Measurements from ENCODE around the gene PRKG2. TPM values are rescaled to one million over a fixed set of nuclear protein-coding genes. Genes with fewer than 3 reads are reported as not detected.

The PRKG2 gene
- total and polyA plus RNA-seq, 2 donors (not counting 3 experiments of a cell fraction or from before 2014, with no cell fraction given) = not detected

- no peak overlapping the region for H3K9ac ChIP-seq (replicated peaks; ENCODE audit: extremely low read depth, insufficient read depth, low read length)
- dilution Hi-C loops (cut with MboI; ENCODE audit: extremely low pct_ligation_motif_present, low sequenced_read_pairs) = no loop called here
- DNase-seq (ENCODE audit: low read depth, low spot score) = no peak
- BruUV-seq (replicated peaks) = no TSS peak
- H4K20me1 ChIP-seq (replicated peaks; ENCODE audit: control insufficient read depth, extremely low read depth, insufficient read depth, low read length) = no peaks in the 10 kb centered on the region
- H3K4me2 ChIP-seq (ENCODE audit: insufficient read depth, low read length) = no peak overlapping the region
- ChIA-PET CTCF (interaction anchor here (0.9 kb wide), 1 partner anchor 25 kb away, joined by 3 read pairs; no protein-coding TSS in a partner anchor), POLR2A (no interaction called here)
- FAIRE-seq = no peak
- H3K9me3 ChIP-seq (replicated peaks; ENCODE audit: control insufficient read depth, insufficient read depth, low read length) = no peaks in the 10 kb centered on the region
- no peaks in the 10 kb centered on the region for H3K9me1 ChIP-seq (replicated peaks; ENCODE audit: control insufficient read depth, extremely low read depth, insufficient read depth, low read length)
- intact Hi-C loops (cut with micrococcal nuclease) = no loop called here
- H3K4me3 ChIP-seq (replicated peaks in 1 of 3; ENCODE audit: insufficient read depth in 1 of 3, low read depth in 1 of 3, low read length in 3 of 3) = no peak overlapping the region
- no peaks in the 10 kb centered on the region for H3K79me2 ChIP-seq (ENCODE audit: control insufficient read depth, insufficient read depth, low read length)
- H3K36me3 ChIP-seq (ENCODE audit: control insufficient read depth in 2 of 2, extremely low read depth in 1 of 2, insufficient read depth in 2 of 2, low read length in 2 of 2) = no peaks in the 10 kb centered on the region
- no peak overlapping the region for H2AFZ ChIP-seq (ENCODE audit: low read depth, low read length)
- H3K27me3 ChIP-seq (ENCODE audit: control insufficient read depth in 2 of 2, insufficient read depth in 2 of 2, low read length in 2 of 2) = no peaks in the 10 kb centered on the region
- H3K27ac ChIP-seq (ENCODE audit: insufficient read depth, low read depth, low read length) = no peak overlapping the region
- no peaks in the 10 kb centered on the region for H3K4me1 ChIP-seq (ENCODE audit: control insufficient read depth, extremely low read depth, insufficient read depth, low read length)
- TF ChIP-seq POLR2A (IDR thresholded peaks at IDR 0.05; ENCODE audit: low read depth, low read length) (no peak), JUN (IDR thresholded peaks at IDR 0.05; ENCODE audit: borderline replicate concordance, insufficient read depth, insufficient read length, low read depth) (no peak), EZH2 (IDR thresholded peaks at IDR 0.05; ENCODE audit: borderline replicate concordance, low read depth, low read length, severe bottlenecking) (no peak), FOS (IDR thresholded peaks at IDR 0.05; ENCODE audit: borderline replicate concordance, insufficient read depth, low read length) (no peak), GATA2 (IDR thresholded peaks at IDR 0.05; ENCODE audit: insufficient read depth, insufficient read length, low read depth, low read length) (no peak), MYC (IDR thresholded peaks at IDR 0.05; ENCODE audit: low read depth, low read length) (no peak), MAX (IDR thresholded peaks at IDR 0.05; ENCODE audit: insufficient read depth, insufficient read length) (no peak), CTCF (IDR thresholded peaks at IDR 0.05; ENCODE audit: extremely low read depth in 1 of 2, insufficient read depth in 1 of 2, low read depth in 1 of 2, low read length in 2 of 2) (no peak), POLR2AphosphoS5 (IDR thresholded peaks at IDR 0.05; ENCODE audit: insufficient read depth, low read depth, low read length) (no peak)
Measured at GRCh38 chr4:81065446-81065845, 149.6 kb downstream of the PRKG2 start.

Data from endothelial cell of umbilical vein (primary cell).